ENCODE measurements around the gene IRAK2.

The IRAK2 gene

DNA sequence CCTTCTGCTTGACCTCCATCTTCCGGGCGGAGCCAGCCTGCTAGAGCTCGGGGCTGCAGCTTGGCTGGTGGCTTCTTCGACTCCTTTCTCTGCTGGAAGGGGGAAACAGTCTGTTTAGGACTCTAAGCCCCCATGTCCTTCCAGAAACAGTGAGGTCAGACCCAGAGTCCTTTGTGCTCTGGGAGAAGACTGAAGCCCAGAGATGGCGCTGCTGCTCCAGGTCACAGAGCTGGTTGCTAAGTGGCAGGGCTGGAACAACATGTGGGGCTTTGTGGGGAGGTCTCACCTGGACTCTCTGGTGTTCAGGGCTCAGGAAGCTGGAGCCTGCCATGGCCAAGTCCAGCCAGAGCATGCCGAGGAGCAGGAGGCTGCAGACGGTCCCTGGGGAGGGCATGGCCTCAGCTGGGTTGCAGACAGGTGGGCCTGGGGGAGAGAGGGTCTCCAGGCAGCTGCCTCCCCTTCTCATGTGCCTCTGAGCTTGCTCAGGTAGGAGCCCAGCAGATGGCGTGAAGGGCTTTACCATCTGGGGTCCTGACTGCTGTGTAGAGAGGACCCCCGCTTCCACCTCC, 125.2 kb downstream of the IRAK2 start:
- TF ChIP-seq FOXP2 (optimal IDR thresholded peaks at IDR 0.05; ENCODE audit: borderline replicate concordance, extremely low read depth, extremely low read length, insufficient read depth): no peak
- no peak for TF ChIP-seq TAF1 (IDR thresholded peaks at IDR 0.05; ENCODE audit: borderline replicate concordance, insufficient read depth, low read length)
- TF ChIP-seq SIN3A (IDR thresholded peaks at IDR 0.05; ENCODE audit: borderline replicate concordance, insufficient read depth, low read length): no peak

GRCh38 chr3:10290481-10291176, 125.9 kb downstream of the IRAK2 start:
- no peak for TF ChIP-seq FOXP2 (optimal IDR thresholded peaks at IDR 0.05; ENCODE audit: borderline replicate concordance, extremely low read depth, extremely low read length, insufficient read depth)
- TF ChIP-seq SIN3A (IDR thresholded peaks at IDR 0.05; ENCODE audit: borderline replicate concordance, insufficient read depth, low read length): no peak
- no peak for TF ChIP-seq REST (IDR thresholded peaks at IDR 0.05; ENCODE audit: insufficient read depth in 1 of 2, low read depth in 2 of 2, low read length in 2 of 2)
- TF ChIP-seq POLR2AphosphoS5 (IDR thresholded peaks at IDR 0.05; ENCODE audit: low read depth, low read length): no peak
- TF ChIP-seq TAF1 (IDR thresholded peaks at IDR 0.05; ENCODE audit: borderline replicate concordance, insufficient read depth, low read length): no peak

DNA sequence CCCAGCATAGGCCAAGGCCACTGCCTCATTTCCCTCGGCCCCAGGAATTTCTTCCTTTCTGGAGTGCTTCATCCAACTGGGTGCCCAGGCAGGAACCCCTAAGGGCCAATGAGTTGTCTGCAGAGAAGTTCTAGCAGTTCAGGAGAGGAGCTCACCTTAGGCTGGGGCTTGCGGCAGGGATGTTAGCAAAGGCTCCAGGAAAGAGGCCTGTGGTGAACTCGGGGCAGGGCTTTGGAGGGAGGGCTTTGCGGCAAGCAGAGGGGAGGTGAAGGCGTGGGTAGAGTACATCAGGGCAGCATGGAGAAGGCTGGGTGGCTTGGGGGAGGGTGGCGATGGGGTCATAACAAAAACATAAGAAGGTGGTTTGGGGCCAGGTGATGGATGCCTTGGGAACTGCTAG, 126.9 kb downstream of the IRAK2 start:
- no peak for TF ChIP-seq TAF1 (IDR thresholded peaks at IDR 0.05; ENCODE audit: borderline replicate concordance, insufficient read depth, low read length)
- TF ChIP-seq REST (IDR thresholded peaks at IDR 0.05; ENCODE audit: insufficient read depth in 1 of 2, low read depth in 2 of 2, low read length in 2 of 2): no peak
- TF ChIP-seq FOXP2 (optimal IDR thresholded peaks at IDR 0.05; ENCODE audit: borderline replicate concordance, extremely low read depth, extremely low read length, insufficient read depth): no peak
- no peak for TF ChIP-seq POLR2AphosphoS5 (IDR thresholded peaks at IDR 0.05; ENCODE audit: low read depth, low read length)
- TF ChIP-seq SIN3A (IDR thresholded peaks at IDR 0.05; ENCODE audit: borderline replicate concordance, insufficient read depth, low read length): no peak

- TF ChIP-seq REST (IDR thresholded peaks at IDR 0.05; ENCODE audit: insufficient read depth in 1 of 2, low read depth in 2 of 2, low read length in 2 of 2) (no peak), POLR2AphosphoS5 (IDR thresholded peaks at IDR 0.05; ENCODE audit: low read depth, low read length) (no peak), TAF1 (IDR thresholded peaks at IDR 0.05; ENCODE audit: borderline replicate concordance, insufficient read depth, low read length) (no peak), FOXP2 (optimal IDR thresholded peaks at IDR 0.05; ENCODE audit: borderline replicate concordance, extremely low read depth, extremely low read length, insufficient read depth) (no peak), SIN3A (IDR thresholded peaks at IDR 0.05; ENCODE audit: borderline replicate concordance, insufficient read depth, low read length) (no peak)
Observed at GRCh38 chr3:10292505-10293419, 128.0 kb downstream of the IRAK2 start, which contains the start of gene GHRL. GHRL (minus strand) TSS chr3:10292947; CDS start chr3:10290180, 2,767 bp downstream.
